ENCODE measurements around the gene CAND1.

- TF ChIP-seq, protein P1, sequence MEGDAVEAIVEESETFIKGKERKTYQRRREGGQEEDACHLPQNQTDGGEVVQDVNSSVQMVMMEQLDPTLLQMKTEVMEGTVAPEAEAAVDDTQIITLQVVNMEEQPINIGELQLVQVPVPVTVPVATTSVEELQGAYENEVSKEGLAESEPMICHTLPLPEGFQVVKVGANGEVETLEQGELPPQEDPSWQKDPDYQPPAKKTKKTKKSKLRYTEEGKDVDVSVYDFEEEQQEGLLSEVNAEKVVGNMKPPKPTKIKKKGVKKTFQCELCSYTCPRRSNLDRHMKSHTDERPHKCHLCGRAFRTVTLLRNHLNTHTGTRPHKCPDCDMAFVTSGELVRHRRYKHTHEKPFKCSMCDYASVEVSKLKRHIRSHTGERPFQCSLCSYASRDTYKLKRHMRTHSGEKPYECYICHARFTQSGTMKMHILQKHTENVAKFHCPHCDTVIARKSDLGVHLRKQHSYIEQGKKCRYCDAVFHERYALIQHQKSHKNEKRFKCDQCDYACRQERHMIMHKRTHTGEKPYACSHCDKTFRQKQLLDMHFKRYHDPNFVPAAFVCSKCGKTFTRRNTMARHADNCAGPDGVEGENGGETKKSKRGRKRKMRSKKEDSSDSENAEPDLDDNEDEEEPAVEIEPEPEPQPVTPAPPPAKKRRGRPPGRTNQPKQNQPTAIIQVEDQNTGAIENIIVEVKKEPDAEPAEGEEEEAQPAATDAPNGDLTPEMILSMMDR (conservative IDR thresholded peaks at IDR 0.05; ENCODE audit: low read length): no peak
- TF ChIP-seq EZH2phosphoT487 (IDR thresholded peaks at IDR 0.05; ENCODE audit: borderline replicate concordance): no peak
Observed at GRCh38 chr12:67323007-67323406, 53.8 kb downstream of the CAND1 start.
